B cell (primary cell): Measurements from ENCODE around the gene MDH2. TPM values are rescaled to one million over a fixed set of nuclear protein-coding genes. Genes with fewer than 3 reads are reported as not detected.

ENCODE experiments used
- polyA plus RNA-seq: library from polyadenylated mRNA; depleted of rRNA; stranded (reverse); fragments of >200 nt; gene quantifications from 2 replicates; pipeline ENCODE4 v1.2.3, GENCODE V29; 2012
- small RNA-seq: library from RNA; depleted of rRNA; stranded (forward); fragments of <200 nt; gene quantifications from one replicate; pipeline ENCODE3, GENCODE V24; 2012; ENCODE audit warnings: low replicate concordance, low read depth; ENCODE audit not compliant: insufficient read length
- total RNA-seq, 2 donors: library from RNA; stranded (reverse); fragments of 120-200 nt in 1 of 2; gene quantifications; 1 replicate in 1 of 2; 2 replicates in 1 of 2; pipeline versions ENCODE4 v1.2.3 to v1.2.4, GENCODE V29; 2013 to 2022

MDH2 gene
- total and polyA plus RNA-seq, 2 donors (not counting 1 experiment from before 2014, with no cell fraction given) = 76.9 to 77.2 TPM

Small RNA genes lying within 50 kb of the gene (small RNA-seq; reads per million reads assigned to genes)
- not detected for gene RNU6-863P

Other genes with a start within 250 kb of the MDH2 start
- not detected in 2 replicates for gene CCL24, start 234.3 kb upstream of the MDH2 start, total RNA-seq
- gene CCL24, start 234.3 kb upstream of the MDH2 start, polyA plus RNA-seq = not detected in 2 replicates
- gene RHBDD2, start 169.1 kb upstream of the MDH2 start, total RNA-seq = 31.6 and 34.1 TPM in 2 replicates
- 38.3 and 44.3 TPM in 2 replicates for gene RHBDD2, start 169.1 kb upstream of the MDH2 start, polyA plus RNA-seq
- 76.6 and 78.4 TPM in 2 replicates for gene POR, start 133.0 kb upstream of the MDH2 start, total RNA-seq
- gene POR, start 133.0 kb upstream of the MDH2 start, polyA plus RNA-seq = 55.5 and 68.4 TPM in 2 replicates
- gene TMEM120A, start 53.5 kb upstream of the MDH2 start, total RNA-seq = 49.3 and 52.6 TPM in 2 replicates
- gene TMEM120A, start 53.5 kb upstream of the MDH2 start, polyA plus RNA-seq = 37.9 and 39.0 TPM in 2 replicates
- gene STYXL1, start 106 bp upstream of the MDH2 start, total RNA-seq = 15.2 and 17.8 TPM in 2 replicates
- 16.7 and 29.3 TPM in 2 replicates for gene STYXL1, start 106 bp upstream of the MDH2 start, polyA plus RNA-seq
- not detected in 2 replicates for gene SRRM3, start 153.8 kb downstream of the MDH2 start, total RNA-seq
- gene SRRM3, start 153.8 kb downstream of the MDH2 start, polyA plus RNA-seq = not detected in 2 replicates